GM19023 (cell line): ENCODE results near the gene PRKCE.

Source experiments
- ATAC-seq: cut with Tn5 transposase; IDR thresholded peaks from one replicate; pipeline ENCODE4 v1.9.1; 2021; ENCODE audit warnings: mild to moderate bottlenecking, moderate library complexity; ENCODE audit not compliant: unreplicated experiment

PRKCE gene

GRCh38 chr2:46230677-46231425 lies 579.4 kb downstream of the PRKCE start:
- ATAC-seq: no peak

- ATAC-seq: no peak
Observed at GRCh38 chr2:46231721-46232120, 580.2 kb downstream of the PRKCE start.

GRCh38 chr2:46232860-46233259 lies 581.4 kb downstream of the PRKCE start:
- ATAC-seq: no peak

- ATAC-seq: no peak
Observed at GRCh38 chr2:46236006-46236875, 584.8 kb downstream of the PRKCE start.

GRCh38 chr2:46236876-46237859 lies 585.7 kb downstream of the PRKCE start:
- ATAC-seq: no peak
